Neural cell (in vitro differentiated cells): Measurements from ENCODE around the gene OPRD1. TPM values are rescaled to one million over a fixed set of nuclear protein-coding genes. Genes with fewer than 3 reads are reported as not detected.
A peak's percentile ranks its signal among the peaks of the same experiment; 100 is the strongest.

ENCODE experiments used
- H2AFZ ChIP-seq: fragments of 200-600, 300-800 bp; sonication (generic), shearing (Covaris generic); 2 replicates; pipeline ENCODE4 v1.6.0; 2014; ENCODE audit warnings: low read depth, mild to moderate bottlenecking, antibody characterized with exemption, low read length, moderate library complexity
- H3F3A ChIP-seq: fragments of 200-600 bp; shearing (Covaris generic); 2 replicates; pipeline ENCODE4 v1.6.1; 2016; ENCODE audit warnings: mild to moderate bottlenecking, moderate library complexity, mixed read lengths, antibody characterized with exemption, low read length; ENCODE audit not compliant: insufficient read depth, poor library complexity, severe bottlenecking
- H3K27ac ChIP-seq: fragments of 200-600, 300-800 bp; sonication (generic), shearing (Covaris generic); 2 replicates; pipeline ENCODE4 v1.5.1; 2014; ENCODE audit warnings: mild to moderate bottlenecking, low read length, moderate library complexity
- H3K27me3 ChIP-seq: fragments of 300-800, 200-600 bp; sonication (generic), shearing (Covaris generic); 2 replicates; pipeline ENCODE4 v1.6.0; 2014; ENCODE audit warnings: mild to moderate bottlenecking, low read depth, low read length, moderate library complexity; ENCODE audit not compliant: insufficient read depth
- H3K36me3 ChIP-seq: fragments of 300-800, 200-600 bp; sonication (generic), shearing (Covaris generic); 2 replicates; pipeline ENCODE4 v1.5.1; 2014; ENCODE audit warnings: mild to moderate bottlenecking, antibody characterized with exemption, low read length, moderate library complexity; ENCODE audit not compliant: insufficient read depth
- H3K4me2 ChIP-seq: fragments of 300-800, 200-600 bp; sonication (generic), shearing (Covaris generic); 2 replicates; pipeline ENCODE4 v1.6.0; 2014; ENCODE audit warnings: mild to moderate bottlenecking, low read length
- H3K4me3 ChIP-seq: fragments of 300-800, 200-600 bp; sonication (generic), shearing (Covaris generic); 2 replicates; pipeline ENCODE4 v1.5.1; 2014; ENCODE audit warnings: mild to moderate bottlenecking, low read length, moderate library complexity
- H3K79me2 ChIP-seq: fragments of 200-600 bp; shearing (Covaris generic); replicated peaks from 2 replicates; pipeline ENCODE4 v1.6.0; 2014; ENCODE audit warnings: mild to moderate bottlenecking, low read length, moderate library complexity; ENCODE audit not compliant: insufficient read depth
- H3K9ac ChIP-seq: fragments of 300-800, 200-600 bp; sonication (generic), shearing (Covaris generic); 2 replicates; pipeline ENCODE4 v1.6.1; 2016; ENCODE audit warnings: mild to moderate bottlenecking, low read length, mixed read lengths
- H3K9me2 ChIP-seq: fragments of 200-600 bp; shearing (Covaris generic); 2 replicates; pipeline ENCODE4 v1.6.1; 2016; ENCODE audit warnings: mild to moderate bottlenecking, low read length, mixed read lengths; ENCODE audit not compliant: insufficient read depth
- H3K9me3 ChIP-seq: fragments of 200-600, 300-800 bp; sonication (generic), shearing (Covaris generic); 2 replicates; pipeline ENCODE4 v1.6.1; 2016; ENCODE audit warnings: mild to moderate bottlenecking, mixed run types, low read length, moderate library complexity, mixed read lengths
- H4K20me1 ChIP-seq: fragments of 200-600 bp; shearing (Covaris generic); 2 replicates; pipeline ENCODE4 v1.6.1; 2016; ENCODE audit warnings: mild to moderate bottlenecking, mixed run types; ENCODE audit not compliant: insufficient read depth
- EZH2 ChIP-seq: fragments of 200-600, 300-800 bp; shearing (Covaris generic), sonication (generic); IDR thresholded peaks from 2 replicates; pipeline ENCODE4 v1.6.1; 2014; ENCODE audit warnings: antibody characterized with exemption, low read length, borderline replicate concordance, mild to moderate bottlenecking; ENCODE audit not compliant: insufficient read depth, poor library complexity, severe bottlenecking
- POLR2AphosphoS5 ChIP-seq: IDR thresholded peaks from 2 replicates; pipeline ENCODE4 v1.6.1; 2012
- RAD21 ChIP-seq: fragments of 450-650 bp; conservative IDR thresholded peaks from 2 replicates; pipeline ENCODE4 v1.6.1; 2014; ENCODE audit warnings: antibody characterized with exemption, mild to moderate bottlenecking, moderate library complexity
- SMC3 ChIP-seq: fragments of 450-650 bp; conservative IDR thresholded peaks from 2 replicates; pipeline ENCODE4 v1.6.1; 2014; ENCODE audit warnings: antibody characterized with exemption, mild to moderate bottlenecking, moderate library complexity; ENCODE audit not compliant: poor library complexity
- TAF1 ChIP-seq: IDR thresholded peaks from 2 replicates; pipeline ENCODE4 v1.6.1; 2012; ENCODE audit warnings: low read depth
- polyA minus RNA-seq: library from RNA; depleted of rRNA, polyadenylated mRNA; stranded (reverse); fragments of >200 nt; gene quantifications from 2 replicates; pipeline ENCODE4 v1.2.3, GENCODE V29; 2014
- polyA plus RNA-seq: library from polyadenylated mRNA; depleted of rRNA; stranded (reverse); fragments of >200 nt; gene quantifications from 2 replicates; pipeline ENCODE4 v1.2.3, GENCODE V29; 2014
- TF ChIP-seq, protein P1 (sequence below): fragments of 450-650 bp; IDR thresholded peaks from 2 replicates; pipeline ENCODE4 v1.5.1; 2014; ENCODE audit warnings: antibody characterized with exemption, mild to moderate bottlenecking, moderate library complexity; ENCODE audit not compliant: poor library complexity, severe bottlenecking
- TF ChIP-seq, protein P2 (sequence below): IDR thresholded peaks from 2 replicates; pipeline ENCODE4 v1.6.1; 2012; ENCODE audit warnings: borderline replicate concordance

OPRD1 gene
- polyA plus RNA-seq (0.09 TPM in 1 of 2 replicates, not detected in the other), polyA minus RNA-seq (0.12 and 0.24 TPM in 2 replicates)

DNA sequence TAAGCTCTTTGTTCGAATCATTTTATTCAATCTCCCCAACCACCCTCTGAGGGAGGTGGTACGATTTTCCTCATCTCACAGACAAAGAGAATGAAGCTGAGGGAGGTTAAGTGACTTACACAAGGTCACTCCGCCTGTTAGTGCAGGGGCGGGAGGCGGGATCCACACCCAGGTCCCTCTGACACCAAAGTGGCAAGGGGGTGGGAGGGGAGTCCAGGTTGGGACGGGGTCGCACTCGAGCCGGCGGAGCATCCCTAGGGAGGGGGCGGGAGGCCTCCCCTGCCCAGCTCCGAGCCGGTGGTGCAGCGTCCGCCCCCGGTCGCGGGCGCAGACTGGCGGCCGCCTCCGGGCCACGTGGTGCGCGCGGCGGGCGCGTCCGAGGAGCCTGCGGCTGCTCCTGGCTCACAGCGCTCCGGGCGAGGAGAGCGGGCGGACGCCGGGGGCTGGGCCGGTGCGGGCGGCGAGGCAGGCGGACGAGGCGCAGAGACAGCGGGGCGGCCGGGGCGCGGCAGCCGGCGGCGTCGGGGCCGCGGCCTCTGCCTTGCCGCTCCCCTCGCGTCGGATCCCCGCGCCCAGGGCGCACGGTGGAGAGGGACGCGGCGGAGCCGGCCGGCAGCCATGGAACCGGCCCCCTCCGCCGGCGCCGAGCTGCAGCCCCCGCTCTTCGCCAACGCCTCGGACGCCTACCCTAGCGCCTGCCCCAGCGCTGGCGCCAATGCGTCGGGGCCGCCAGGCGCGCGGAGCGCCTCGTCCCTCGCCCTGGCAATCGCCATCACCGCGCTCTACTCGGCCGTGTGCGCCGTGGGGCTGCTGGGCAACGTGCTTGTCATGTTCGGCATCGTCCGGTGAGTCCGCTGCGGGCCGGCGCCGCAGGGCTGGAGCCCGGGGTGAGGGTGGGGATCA lies at the start of gene OPRD1:
Gene OPRD1, plus strand, starts transcription at position 405 of the 903 bp plus-strand sequence. Its CDS starts 214 bp downstream, at position 619.
- peak within 1 kb of the TSS; percentile 54 for H3K4me3 ChIP-seq
- H3K9ac ChIP-seq: no peak within 1 kb of the TSS
- no peak for TF ChIP-seq TAF1
- TF ChIP-seq EZH2: peak; percentile 73
- no peaks in the 10 kb centered on the region for H3K79me2 ChIP-seq
- H2AFZ ChIP-seq: no peak within 1 kb of the TSS
- no peaks in the 10 kb centered on the region for H3K9me2 ChIP-seq
- no peaks in the 10 kb centered on the region for H3K36me3 ChIP-seq
- H4K20me1 ChIP-seq: no peaks in the 10 kb centered on the region
- no peak within 1 kb of the TSS for H3K27ac ChIP-seq
- peaks cover 44% of the 10 kb centered on the region for H3K27me3 ChIP-seq
- H3K4me2 ChIP-seq: no peak within 1 kb of the TSS
- H3K9me3 ChIP-seq: no peaks in the 10 kb centered on the region
- no peaks in the 10 kb centered on the region for H3F3A ChIP-seq

DNA sequence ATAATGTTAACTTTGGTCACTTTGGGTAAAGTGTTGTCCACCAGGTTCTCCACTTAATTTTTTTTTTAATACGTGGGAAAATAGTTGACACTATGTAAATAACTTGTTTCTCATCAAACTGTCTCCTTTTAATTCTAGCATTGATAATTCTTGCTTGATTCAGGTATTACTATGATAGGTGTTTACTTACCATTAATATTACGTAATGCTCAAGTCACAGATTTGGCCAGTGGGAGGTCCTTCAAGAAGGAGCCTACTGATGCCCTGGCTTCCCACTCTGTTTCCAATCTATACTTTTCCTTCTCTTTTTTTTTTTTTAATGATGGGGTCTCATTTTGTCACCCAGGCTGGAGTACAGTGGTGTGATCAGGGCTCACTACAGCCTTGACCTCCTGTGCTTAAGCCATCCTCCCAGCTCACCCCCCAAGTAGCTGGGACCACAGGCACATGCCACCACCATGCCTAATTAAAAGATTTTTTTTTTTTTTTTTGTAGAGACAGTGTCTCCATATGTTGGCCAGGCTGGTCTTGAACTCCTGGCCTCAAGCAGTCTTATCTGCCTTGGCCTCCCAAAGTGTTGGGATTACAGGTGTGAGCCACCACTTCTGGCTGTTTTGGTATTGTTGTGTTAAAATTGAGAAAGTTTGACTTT lies 45.3 kb upstream of the OPRD1 start:
- Histone ChIP-seq H4K20me1 (no peaks in the 10 kb centered on the region), H3K9me3 (no peaks in the 10 kb centered on the region), H3K79me2 (peaks cover 58% of the 10 kb centered on the region)

More for the DNA sequence above, 45.3 kb upstream of the OPRD1 start:
- TF ChIP-seq, protein P1, sequence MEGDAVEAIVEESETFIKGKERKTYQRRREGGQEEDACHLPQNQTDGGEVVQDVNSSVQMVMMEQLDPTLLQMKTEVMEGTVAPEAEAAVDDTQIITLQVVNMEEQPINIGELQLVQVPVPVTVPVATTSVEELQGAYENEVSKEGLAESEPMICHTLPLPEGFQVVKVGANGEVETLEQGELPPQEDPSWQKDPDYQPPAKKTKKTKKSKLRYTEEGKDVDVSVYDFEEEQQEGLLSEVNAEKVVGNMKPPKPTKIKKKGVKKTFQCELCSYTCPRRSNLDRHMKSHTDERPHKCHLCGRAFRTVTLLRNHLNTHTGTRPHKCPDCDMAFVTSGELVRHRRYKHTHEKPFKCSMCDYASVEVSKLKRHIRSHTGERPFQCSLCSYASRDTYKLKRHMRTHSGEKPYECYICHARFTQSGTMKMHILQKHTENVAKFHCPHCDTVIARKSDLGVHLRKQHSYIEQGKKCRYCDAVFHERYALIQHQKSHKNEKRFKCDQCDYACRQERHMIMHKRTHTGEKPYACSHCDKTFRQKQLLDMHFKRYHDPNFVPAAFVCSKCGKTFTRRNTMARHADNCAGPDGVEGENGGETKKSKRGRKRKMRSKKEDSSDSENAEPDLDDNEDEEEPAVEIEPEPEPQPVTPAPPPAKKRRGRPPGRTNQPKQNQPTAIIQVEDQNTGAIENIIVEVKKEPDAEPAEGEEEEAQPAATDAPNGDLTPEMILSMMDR: no peak
- TF ChIP-seq TAF1: no peak
- no peak for TF ChIP-seq SMC3
- no peak for TF ChIP-seq POLR2AphosphoS5
- no peak for TF ChIP-seq EZH2
- no peak for TF ChIP-seq RAD21
- TF ChIP-seq, protein P2, sequence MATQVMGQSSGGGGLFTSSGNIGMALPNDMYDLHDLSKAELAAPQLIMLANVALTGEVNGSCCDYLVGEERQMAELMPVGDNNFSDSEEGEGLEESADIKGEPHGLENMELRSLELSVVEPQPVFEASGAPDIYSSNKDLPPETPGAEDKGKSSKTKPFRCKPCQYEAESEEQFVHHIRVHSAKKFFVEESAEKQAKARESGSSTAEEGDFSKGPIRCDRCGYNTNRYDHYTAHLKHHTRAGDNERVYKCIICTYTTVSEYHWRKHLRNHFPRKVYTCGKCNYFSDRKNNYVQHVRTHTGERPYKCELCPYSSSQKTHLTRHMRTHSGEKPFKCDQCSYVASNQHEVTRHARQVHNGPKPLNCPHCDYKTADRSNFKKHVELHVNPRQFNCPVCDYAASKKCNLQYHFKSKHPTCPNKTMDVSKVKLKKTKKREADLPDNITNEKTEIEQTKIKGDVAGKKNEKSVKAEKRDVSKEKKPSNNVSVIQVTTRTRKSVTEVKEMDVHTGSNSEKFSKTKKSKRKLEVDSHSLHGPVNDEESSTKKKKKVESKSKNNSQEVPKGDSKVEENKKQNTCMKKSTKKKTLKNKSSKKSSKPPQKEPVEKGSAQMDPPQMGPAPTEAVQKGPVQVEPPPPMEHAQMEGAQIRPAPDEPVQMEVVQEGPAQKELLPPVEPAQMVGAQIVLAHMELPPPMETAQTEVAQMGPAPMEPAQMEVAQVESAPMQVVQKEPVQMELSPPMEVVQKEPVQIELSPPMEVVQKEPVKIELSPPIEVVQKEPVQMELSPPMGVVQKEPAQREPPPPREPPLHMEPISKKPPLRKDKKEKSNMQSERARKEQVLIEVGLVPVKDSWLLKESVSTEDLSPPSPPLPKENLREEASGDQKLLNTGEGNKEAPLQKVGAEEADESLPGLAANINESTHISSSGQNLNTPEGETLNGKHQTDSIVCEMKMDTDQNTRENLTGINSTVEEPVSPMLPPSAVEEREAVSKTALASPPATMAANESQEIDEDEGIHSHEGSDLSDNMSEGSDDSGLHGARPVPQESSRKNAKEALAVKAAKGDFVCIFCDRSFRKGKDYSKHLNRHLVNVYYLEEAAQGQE: no peak
- H3K27me3 ChIP-seq: no peaks in the 10 kb centered on the region
- H3K27ac ChIP-seq: no peak overlapping the region
- H3K9ac ChIP-seq: no peak overlapping the region
- H3K4me2 ChIP-seq: no peak overlapping the region
- H2AFZ ChIP-seq: no peak overlapping the region
- H3K9me2 ChIP-seq: no peaks in the 10 kb centered on the region
- no peaks in the 10 kb centered on the region for H3F3A ChIP-seq
- no peaks in the 10 kb centered on the region for H3K36me3 ChIP-seq
- H3K4me3 ChIP-seq: no peak overlapping the region
